AG09309 (cell line): ENCODE data around the gene GRAMD1B.

Experiments used
- DNase-seq: peaks from one replicate; pipeline ENCODE4 v3.0.0-alpha.2; 2010; ENCODE audit warnings: low read depth
- H3K4me3 ChIP-seq: 2 replicates; pipeline ENCODE4 v1.5.1; 2011; ENCODE audit warnings: mild to moderate bottlenecking, low read depth, low read length, moderate library complexity; ENCODE audit not compliant: control insufficient read depth
- CTCF ChIP-seq: IDR thresholded peaks from 2 replicates; pipeline ENCODE4 v1.5.1; 2011; ENCODE audit warnings: mild to moderate bottlenecking, low read depth, low read length, inconsistent platforms; ENCODE audit not compliant: insufficient read depth, control insufficient read depth; ENCODE audit errors: missing control alignments

GRAMD1B gene

GRCh38 chr11:123441161-123441560, 11.1 kb downstream of the GRAMD1B start:
- no peak for DNase-seq
- no peak overlapping the region for H3K4me3 ChIP-seq
- TF ChIP-seq CTCF = no peak

- no peak overlapping the region for H3K4me3 ChIP-seq
- no peak for DNase-seq
- no peak for TF ChIP-seq CTCF
These were observed 14.0 kb downstream of the GRAMD1B start for GRCh38 chr11:123443851-123444623.

GRCh38 chr11:123448823-123449222, 18.8 kb downstream of the GRAMD1B start:
- TF ChIP-seq CTCF = no peak
- no peak for DNase-seq
- H3K4me3 ChIP-seq = no peak overlapping the region

GRCh38 chr11:123449436-123449835, 19.4 kb downstream of the GRAMD1B start:
- no peak for DNase-seq
- H3K4me3 ChIP-seq = no peak overlapping the region
- TF ChIP-seq CTCF = no peak

- H3K4me3 ChIP-seq = no peak overlapping the region
- TF ChIP-seq CTCF = no peak
- no peak for DNase-seq
These were observed 20.6 kb downstream of the GRAMD1B start for GRCh38 chr11:123450623-123451022.

- TF ChIP-seq CTCF = no peak
- H3K4me3 ChIP-seq = no peak overlapping the region
- no peak for DNase-seq
These were observed 21.2 kb downstream of the GRAMD1B start for GRCh38 chr11:123451183-123451781.
